Measurements from ENCODE around the gene KATNAL2. TPM values are rescaled to one million over a fixed set of nuclear protein-coding genes. Genes with fewer than 3 reads are reported as not detected.
"Not testable (repeated sequence)": the region's sequence is repeated elsewhere in the genome, so short reads cannot be mapped to it uniquely, and the experiment has no call there.

KATNAL2 gene
- polyA plus RNA-seq, 1 donor (not counting 4 experiments of a cell fraction or from before 2014, with no cell fraction given): 1.1 TPM

- dilution Hi-C loops (cut with MboI; ENCODE audit: extremely low pct_ligation_motif_present, low sequenced_read_pairs); FAIRE-seq: not testable (repeated sequence)
Observed at GRCh38 chr18:46964579-46965293, 47.3 kb downstream of the KATNAL2 start.

GRCh38 chr18:46966266-46966665 is 48.9 kb downstream of the KATNAL2 start:
- not testable (repeated sequence) for H4K20me1 ChIP-seq (ENCODE audit: control insufficient read depth, extremely low read depth, insufficient read depth, low read length); FAIRE-seq

More at GRCh38 chr18:46964579-46965293, 47.3 kb downstream of the KATNAL2 start:
- H3K27me3 ChIP-seq (ENCODE audit: control insufficient read depth, extremely low read depth, insufficient read depth, low read length); DNase-seq (ENCODE audit: low read depth, low spot score); H3K9me1 ChIP-seq (ENCODE audit: control insufficient read depth, extremely low read depth, insufficient read depth, low read length); H3K27ac ChIP-seq (ENCODE audit: control insufficient read depth, insufficient read depth, low read length); H3K79me2 ChIP-seq (ENCODE audit: control insufficient read depth, insufficient read depth, low read length); H3K9me3 ChIP-seq (ENCODE audit: control insufficient read depth, low read depth, low read length); H4K20me1 ChIP-seq (ENCODE audit: control insufficient read depth, extremely low read depth, insufficient read depth, low read length); H3K4me1 ChIP-seq (ENCODE audit: control insufficient read depth, extremely low read depth, insufficient read depth, low read length); H3K4me2 ChIP-seq (ENCODE audit: control insufficient read depth, extremely low read depth, insufficient read depth, low read depth, low read length); H3K9ac ChIP-seq (ENCODE audit: control insufficient read depth, extremely low read depth, insufficient read depth, low read length); H3K4me3 ChIP-seq (ENCODE audit: control insufficient read depth in 2 of 3, extremely low read depth in 1 of 3, insufficient read depth in 2 of 3, low read depth in 1 of 3, low read length in 3 of 3); H3K36me3 ChIP-seq (ENCODE audit: control insufficient read depth in 2 of 2, extremely low read depth in 1 of 2, insufficient read depth in 2 of 2, low read length in 2 of 2); H2AFZ ChIP-seq (ENCODE audit: control insufficient read depth, low read length): not testable (repeated sequence)

DNA sequence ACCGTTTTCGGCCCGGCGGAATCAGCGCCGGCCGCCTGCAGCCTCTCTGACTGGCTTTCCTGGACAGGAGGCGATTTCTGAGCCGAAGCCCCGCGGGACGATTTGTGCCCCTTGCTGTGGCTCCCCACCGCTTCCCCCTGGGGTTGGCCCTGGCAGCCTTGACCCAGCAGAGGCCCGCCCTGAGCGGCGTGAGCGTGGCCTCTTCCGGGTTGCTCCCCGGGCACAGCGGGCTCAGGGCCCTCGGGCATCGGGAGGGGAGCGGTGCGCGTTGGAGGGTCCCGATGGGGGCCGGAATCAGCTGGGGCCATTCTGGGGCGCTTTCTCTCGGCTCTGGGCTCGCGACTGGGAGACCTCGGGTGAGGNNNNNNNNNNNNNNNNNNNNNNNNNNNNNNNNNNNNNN is 52.1 kb downstream of the KATNAL2 start:
- H3K4me1 ChIP-seq (ENCODE audit: control insufficient read depth, extremely low read depth, insufficient read depth, low read length); H3K79me2 ChIP-seq (ENCODE audit: control insufficient read depth, insufficient read depth, low read length); H2AFZ ChIP-seq (ENCODE audit: control insufficient read depth, low read length); H3K9me1 ChIP-seq (ENCODE audit: control insufficient read depth, extremely low read depth, insufficient read depth, low read length); H3K27ac ChIP-seq (ENCODE audit: control insufficient read depth, insufficient read depth, low read length); H3K9ac ChIP-seq (ENCODE audit: control insufficient read depth, extremely low read depth, insufficient read depth, low read length); FAIRE-seq; H3K36me3 ChIP-seq (ENCODE audit: control insufficient read depth in 2 of 2, extremely low read depth in 1 of 2, insufficient read depth in 2 of 2, low read length in 2 of 2); H3K4me2 ChIP-seq (ENCODE audit: control insufficient read depth, extremely low read depth, insufficient read depth, low read depth, low read length); H3K4me3 ChIP-seq (ENCODE audit: control insufficient read depth in 2 of 3, extremely low read depth in 1 of 3, insufficient read depth in 2 of 3, low read depth in 1 of 3, low read length in 3 of 3); H4K20me1 ChIP-seq (ENCODE audit: control insufficient read depth, extremely low read depth, insufficient read depth, low read length); H3K27me3 ChIP-seq (ENCODE audit: control insufficient read depth, extremely low read depth, insufficient read depth, low read length); DNase-seq (ENCODE audit: low read depth, low spot score); dilution Hi-C loops (cut with MboI; ENCODE audit: extremely low pct_ligation_motif_present, low sequenced_read_pairs); H3K9me3 ChIP-seq (ENCODE audit: control insufficient read depth, low read depth, low read length): not testable (repeated sequence)

More at GRCh38 chr18:46966266-46966665, 48.9 kb downstream of the KATNAL2 start:
- H3K27ac ChIP-seq (ENCODE audit: control insufficient read depth, insufficient read depth, low read length); H2AFZ ChIP-seq (ENCODE audit: control insufficient read depth, low read length); DNase-seq (ENCODE audit: low read depth, low spot score); H3K4me3 ChIP-seq (ENCODE audit: control insufficient read depth in 2 of 3, extremely low read depth in 1 of 3, insufficient read depth in 2 of 3, low read depth in 1 of 3, low read length in 3 of 3); H3K4me1 ChIP-seq (ENCODE audit: control insufficient read depth, extremely low read depth, insufficient read depth, low read length); H3K9me1 ChIP-seq (ENCODE audit: control insufficient read depth, extremely low read depth, insufficient read depth, low read length); H3K9me3 ChIP-seq (ENCODE audit: control insufficient read depth, low read depth, low read length); H3K27me3 ChIP-seq (ENCODE audit: control insufficient read depth, extremely low read depth, insufficient read depth, low read length); dilution Hi-C loops (cut with MboI; ENCODE audit: extremely low pct_ligation_motif_present, low sequenced_read_pairs); H3K79me2 ChIP-seq (ENCODE audit: control insufficient read depth, insufficient read depth, low read length); H3K9ac ChIP-seq (ENCODE audit: control insufficient read depth, extremely low read depth, insufficient read depth, low read length); H3K36me3 ChIP-seq (ENCODE audit: control insufficient read depth in 2 of 2, extremely low read depth in 1 of 2, insufficient read depth in 2 of 2, low read length in 2 of 2); H3K4me2 ChIP-seq (ENCODE audit: control insufficient read depth, extremely low read depth, insufficient read depth, low read depth, low read length): not testable (repeated sequence)

- H3K9me1 ChIP-seq (ENCODE audit: control insufficient read depth, extremely low read depth, insufficient read depth, low read length); DNase-seq (ENCODE audit: low read depth, low spot score); H3K79me2 ChIP-seq (ENCODE audit: control insufficient read depth, insufficient read depth, low read length); H3K36me3 ChIP-seq (ENCODE audit: control insufficient read depth in 2 of 2, extremely low read depth in 1 of 2, insufficient read depth in 2 of 2, low read length in 2 of 2); H4K20me1 ChIP-seq (ENCODE audit: control insufficient read depth, extremely low read depth, insufficient read depth, low read length); H3K9ac ChIP-seq (ENCODE audit: control insufficient read depth, extremely low read depth, insufficient read depth, low read length); FAIRE-seq; H3K4me3 ChIP-seq (ENCODE audit: control insufficient read depth in 2 of 3, extremely low read depth in 1 of 3, insufficient read depth in 2 of 3, low read depth in 1 of 3, low read length in 3 of 3); H3K27ac ChIP-seq (ENCODE audit: control insufficient read depth, insufficient read depth, low read length); H3K27me3 ChIP-seq (ENCODE audit: control insufficient read depth, extremely low read depth, insufficient read depth, low read length); H2AFZ ChIP-seq (ENCODE audit: control insufficient read depth, low read length); dilution Hi-C loops (cut with MboI; ENCODE audit: extremely low pct_ligation_motif_present, low sequenced_read_pairs); H3K4me1 ChIP-seq (ENCODE audit: control insufficient read depth, extremely low read depth, insufficient read depth, low read length); H3K9me3 ChIP-seq (ENCODE audit: control insufficient read depth, low read depth, low read length); H3K4me2 ChIP-seq (ENCODE audit: control insufficient read depth, extremely low read depth, insufficient read depth, low read depth, low read length): not testable (repeated sequence)
Observed at GRCh38 chr18:47019870-47020269, 102.5 kb downstream of the KATNAL2 start.

GRCh38 chr18:47020757-47021156 is 103.4 kb downstream of the KATNAL2 start:
- H2AFZ ChIP-seq (ENCODE audit: control insufficient read depth, low read length); H3K9ac ChIP-seq (ENCODE audit: control insufficient read depth, extremely low read depth, insufficient read depth, low read length); H3K36me3 ChIP-seq (ENCODE audit: control insufficient read depth in 2 of 2, extremely low read depth in 1 of 2, insufficient read depth in 2 of 2, low read length in 2 of 2); H4K20me1 ChIP-seq (ENCODE audit: control insufficient read depth, extremely low read depth, insufficient read depth, low read length); H3K27me3 ChIP-seq (ENCODE audit: control insufficient read depth, extremely low read depth, insufficient read depth, low read length); H3K4me2 ChIP-seq (ENCODE audit: control insufficient read depth, extremely low read depth, insufficient read depth, low read depth, low read length); dilution Hi-C loops (cut with MboI; ENCODE audit: extremely low pct_ligation_motif_present, low sequenced_read_pairs); H3K9me1 ChIP-seq (ENCODE audit: control insufficient read depth, extremely low read depth, insufficient read depth, low read length); H3K79me2 ChIP-seq (ENCODE audit: control insufficient read depth, insufficient read depth, low read length); H3K9me3 ChIP-seq (ENCODE audit: control insufficient read depth, low read depth, low read length); H3K4me3 ChIP-seq (ENCODE audit: control insufficient read depth in 2 of 3, extremely low read depth in 1 of 3, insufficient read depth in 2 of 3, low read depth in 1 of 3, low read length in 3 of 3); H3K27ac ChIP-seq (ENCODE audit: control insufficient read depth, insufficient read depth, low read length); FAIRE-seq; H3K4me1 ChIP-seq (ENCODE audit: control insufficient read depth, extremely low read depth, insufficient read depth, low read length); DNase-seq (ENCODE audit: low read depth, low spot score): not testable (repeated sequence)
